Right cardiac atrium (tissue), 5 donors: Measurements from ENCODE around the gene PEMT. TPM values are rescaled to one million over a fixed set of nuclear protein-coding genes. Genes with fewer than 3 reads are reported as not detected.
A peak's percentile ranks its signal among the peaks of the same experiment; 100 is the strongest.

ENCODE experiments used
- ATAC-seq, 2 donors: fragments of 200-7000 bp; cut with Tn5 transposase; one replicate each; pipeline versions ENCODE4 v1.8.0 to v1.9.1; 2020; ENCODE audit warnings: moderate library complexity in 2 of 2, mild to moderate bottlenecking in 1 of 2
- DNase-seq, 3 donors: peaks; one replicate each; pipeline ENCODE4 v3.0.0-alpha.2; 2020
- H3K27ac ChIP-seq: one replicate; pipeline ENCODE4 v1.5.1; 2013; ENCODE audit warnings: mild to moderate bottlenecking, low read length, control low read depth, moderate library complexity
- H3K27me3 ChIP-seq: one replicate; pipeline ENCODE4 v1.6.1; 2013; ENCODE audit not compliant: control insufficient read depth, insufficient read depth
- H3K4me1 ChIP-seq: one replicate; pipeline ENCODE4 v1.6.1; 2013; ENCODE audit warnings: low read length; ENCODE audit not compliant: control insufficient read depth, insufficient read depth
- H3K4me3 ChIP-seq: one replicate; pipeline ENCODE4 v1.5.1; 2013; ENCODE audit warnings: low read length, control low read depth
- H3K9me3 ChIP-seq: one replicate; pipeline ENCODE4 v1.6.1; 2013; ENCODE audit warnings: low read length; ENCODE audit not compliant: control insufficient read depth
- WGBS: extraction: QIAGEN DNeasy Blood & Tissue Kit; methylation state at CpG from one replicate; pipeline ENCODE4 v1.1.7; 2013; 5-methylcytosine and 5-hydroxymethylcytosine counted together
- intact Hi-C, 4 donors: fragments of 100-400 bp; cut with DNase I; formaldehyde crosslinking; loops; one replicate each; pipeline versions ENCODE4 v1.11.0 to v1.14.0; 2022 to 2023
- polyA plus RNA-seq: library from polyadenylated mRNA; stranded (reverse); fragments of 200-250 nt; gene quantifications from one replicate; pipeline ENCODE4 v1.2.3, GENCODE V29; 2013
- total RNA-seq, 4 donors: library from RNA; stranded (reverse); fragmentation: NEBNext Ultra II Directional; extraction: Animal tissue kit (Norgen Biotek cat#: 25700); gene quantifications; one replicate each; pipeline ENCODE4 v1.2.1, GENCODE V29; 2021
- donor health status: healthy with polysubstance abuse.
- donor health status: DM: no; HTN: yes; CAD: no.
- donor health status: DM: no; HTN: no; CAD: no.
- donor health status: DM: no; HTN: yes; CAD: no; lungs with severe emphysema.
- donor health status: DM: yes; HTN: yes; CAD: no.

Gene PEMT
- total and polyA plus RNA-seq, 5 donors, result 18.4 to 28.5 (median 19.6) TPM

- no peak overlapping the region for H3K4me3 ChIP-seq
- no peak for ATAC-seq
Observed at GRCh38 chr17:17626840-17627239, 35.3 kb upstream of the PEMT start.

GRCh38 chr17:17626151-17626805 lies 34.8 kb upstream of the PEMT start:
- 66% methylated on average over 19 of the region's 19 CpGs for WGBS
- H3K4me3 ChIP-seq, result no peak overlapping the region
- no peak for DNase-seq
- intact Hi-C loops, result no loop called here
- H3K4me1 ChIP-seq, result no peaks in the 10 kb centered on the region
- no peak overlapping the region for H3K27ac ChIP-seq
- ATAC-seq, result no peak
- no peaks in the 10 kb centered on the region for H3K9me3 ChIP-seq
- no peaks in the 10 kb centered on the region for H3K27me3 ChIP-seq

More at GRCh38 chr17:17626840-17627239, 35.3 kb upstream of the PEMT start:
- Histone ChIP-seq H3K27ac (no peak overlapping the region), H3K4me1 (no peaks in the 10 kb centered on the region), H3K27me3 (no peaks in the 10 kb centered on the region), H3K9me3 (no peaks in the 10 kb centered on the region)
- WGBS, result 77% methylated on average over 8 of the region's 8 CpGs
- no peak for DNase-seq
- intact Hi-C loops, result no loop called here

- ATAC-seq (peak in 1 of 2 donors; percentile 26), DNase-seq (no peak)
- intact Hi-C loops, result no loop called here
- no peaks in the 10 kb centered on the region for H3K4me1 ChIP-seq
- H3K27ac ChIP-seq, result no peak overlapping the region
- no peak overlapping the region for H3K4me3 ChIP-seq
- no peaks in the 10 kb centered on the region for H3K9me3 ChIP-seq
- no peaks in the 10 kb centered on the region for H3K27me3 ChIP-seq
- WGBS, result 61% methylated on average over 9 of the region's 9 CpGs
Observed at GRCh38 chr17:17624741-17625140, 33.2 kb upstream of the PEMT start.

GRCh38 chr17:17623904-17624303 lies 32.4 kb upstream of the PEMT start:
- ATAC-seq (no peak), DNase-seq (no peak)
- no peak overlapping the region for H3K4me3 ChIP-seq
- H3K27ac ChIP-seq, result no peak overlapping the region
- H3K9me3 ChIP-seq, result no peaks in the 10 kb centered on the region
- no peaks in the 10 kb centered on the region for H3K4me1 ChIP-seq
- 95% methylated on average over 9 of the region's 9 CpGs for WGBS
- no peaks in the 10 kb centered on the region for H3K27me3 ChIP-seq
- intact Hi-C loops, result no loop called here

GRCh38 chr17:17621254-17621653 lies 29.7 kb upstream of the PEMT start:
- ATAC-seq (no peak), DNase-seq (no peak)
- H3K4me3 ChIP-seq, result no peak overlapping the region
- H3K9me3 ChIP-seq, result no peaks in the 10 kb centered on the region
- no peak overlapping the region for H3K27ac ChIP-seq
- no peaks in the 10 kb centered on the region for H3K27me3 ChIP-seq
- no peaks in the 10 kb centered on the region for H3K4me1 ChIP-seq
- WGBS, result 70% methylated on average over 6 of the region's 6 CpGs
- intact Hi-C loops, result no loop called here

- Histone ChIP-seq H3K4me3 (no peak overlapping the region), H3K9me3 (no peaks in the 10 kb centered on the region), H3K4me1 (no peaks in the 10 kb centered on the region), H3K27ac (no peak overlapping the region), H3K27me3 (no peaks in the 10 kb centered on the region)
- ATAC-seq, result peak; percentile 88 to 92
- WGBS, result 1% methylated on average over 3 of the region's 3 CpGs
- intact Hi-C loops, result no loop called here
- DNase-seq, result peak in 1 of 3 donors; percentile 44
Observed at GRCh38 chr17:17613708-17614114, 22.2 kb upstream of the PEMT start.

GRCh38 chr17:17612085-17613022 lies 20.8 kb upstream of the PEMT start:
- intact Hi-C loops, result no loop called here
- no peak for DNase-seq
- H3K4me3 ChIP-seq, result no peak overlapping the region
- 65% methylated on average over 9 of the region's 9 CpGs for WGBS
- peak in 1 of 2 donors; percentile 39 for ATAC-seq
- no peaks in the 10 kb centered on the region for H3K9me3 ChIP-seq
- H3K4me1 ChIP-seq, result no peaks in the 10 kb centered on the region
- no peaks in the 10 kb centered on the region for H3K27me3 ChIP-seq
- no peak overlapping the region for H3K27ac ChIP-seq

- DNase-seq, result no peak
- WGBS, result 95% methylated on average over 4 of the region's 4 CpGs
- no peaks in the 10 kb centered on the region for H3K9me3 ChIP-seq
- no peak overlapping the region for H3K4me3 ChIP-seq
- H3K27me3 ChIP-seq, result no peaks in the 10 kb centered on the region
- peaks cover 6% of the 10 kb centered on the region for H3K4me1 ChIP-seq
- no peak for ATAC-seq
- H3K27ac ChIP-seq, result no peak overlapping the region
- intact Hi-C loops, result no loop called here
Observed at GRCh38 chr17:17609121-17609520, 17.6 kb upstream of the PEMT start.

GRCh38 chr17:17606416-17607000 lies 15.0 kb upstream of the PEMT start:
- 43% methylated on average over 7 of the region's 7 CpGs for WGBS

GRCh38 chr17:17605729-17606088 lies 14.2 kb upstream of the PEMT start:
- Histone ChIP-seq H3K4me1 (peaks cover 6% of the 10 kb centered on the region), H3K4me3 (no peak overlapping the region), H3K27ac (no peak overlapping the region), H3K27me3 (no peaks in the 10 kb centered on the region), H3K9me3 (no peaks in the 10 kb centered on the region)
- peak in 1 of 2 donors; percentile 30 for ATAC-seq
- intact Hi-C loops, result no loop called here
- DNase-seq, result no peak
- WGBS, result 53% methylated on average over 4 of the region's 4 CpGs

More at GRCh38 chr17:17606416-17607000, 15.0 kb upstream of the PEMT start:
- no peak overlapping the region for H3K27ac ChIP-seq
- no peaks in the 10 kb centered on the region for H3K9me3 ChIP-seq
- DNase-seq (no peak), ATAC-seq (no peak)
- intact Hi-C loops, result no loop called here
- no peaks in the 10 kb centered on the region for H3K27me3 ChIP-seq
- no peak overlapping the region for H3K4me3 ChIP-seq
- H3K4me1 ChIP-seq, result peaks cover 6% of the 10 kb centered on the region
